CD4-positive, alpha-beta T cell treated with Interleukin-6 at 100 ng/mL for 8 hours (primary cell): Measurements from ENCODE around the gene DLX4.

Source experiments
- DNase-seq: peaks from one replicate; pipeline ENCODE4 v3.0.0-alpha.2; 2020; ENCODE audit warnings: mixed read lengths, low spot score

The DLX4 gene

DNA sequence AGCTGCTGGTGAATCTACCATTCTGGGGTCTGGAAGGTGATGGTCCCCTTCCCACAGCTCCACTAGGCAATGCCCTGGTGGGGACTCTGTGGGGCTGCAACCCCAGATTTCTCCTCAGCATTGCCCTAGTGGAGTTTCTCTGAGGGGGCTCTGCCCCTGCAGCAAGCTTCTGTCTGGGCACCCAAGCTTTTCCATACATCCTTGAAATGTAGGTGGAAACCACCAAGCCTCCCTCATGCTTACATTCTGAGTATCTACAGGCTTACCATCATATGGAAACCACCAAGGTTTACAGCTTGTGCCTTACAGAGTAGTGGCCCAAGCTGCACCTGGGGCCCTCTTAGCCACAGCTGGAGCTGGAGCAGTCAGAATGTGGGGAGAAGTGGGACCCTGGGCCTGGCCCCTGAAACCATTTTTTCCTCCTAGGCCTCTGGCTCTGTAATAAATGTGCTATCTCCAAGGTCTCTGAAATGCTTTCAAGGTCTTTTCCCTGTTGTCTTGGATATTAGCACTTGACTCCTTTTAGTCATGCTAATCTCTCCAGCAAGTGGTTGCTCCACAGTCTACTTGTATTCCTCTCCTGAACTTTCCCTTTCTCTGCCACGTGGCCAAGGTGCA, 45.6 kb downstream of the DLX4 start:
- DNase-seq = no peak

DNA sequence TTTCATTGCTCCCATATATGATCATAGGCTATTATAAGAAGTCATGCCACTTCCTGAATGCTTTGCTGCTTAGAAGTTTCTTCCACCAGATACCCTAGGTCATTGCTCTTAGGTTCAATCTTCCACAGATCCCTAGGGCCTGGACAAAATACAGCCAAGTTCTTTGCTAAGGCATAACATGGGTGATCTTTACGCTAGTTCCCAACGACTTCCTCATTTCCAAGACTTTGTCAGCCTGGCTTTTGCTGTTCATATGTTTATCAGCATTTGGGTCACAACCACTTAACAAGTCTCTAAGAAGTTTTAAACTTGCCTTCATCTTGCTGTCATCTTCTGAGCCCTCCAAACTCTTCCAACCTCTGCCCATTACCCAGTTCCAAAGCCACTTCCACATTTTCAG, 46.2 kb downstream of the DLX4 start:
- DNase-seq = no peak

DNA sequence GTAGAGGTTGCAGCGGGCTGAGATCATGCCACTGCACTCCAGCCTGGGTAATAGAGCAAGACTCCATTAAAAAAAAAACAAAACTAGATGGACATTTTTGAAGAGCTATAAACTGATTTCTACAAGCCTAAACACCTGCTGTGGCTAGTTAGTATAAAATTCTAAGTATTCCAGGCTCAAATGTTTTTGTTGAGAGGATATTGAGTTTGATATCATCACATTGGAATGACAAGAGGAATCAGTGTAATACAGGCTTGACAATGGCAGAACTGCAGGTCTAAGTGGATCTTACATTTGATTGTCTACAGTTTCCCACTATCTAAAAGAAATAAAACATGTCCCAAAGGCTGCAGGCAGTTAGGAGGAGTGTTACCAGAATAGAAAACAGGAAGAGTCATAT, 49.9 kb downstream of the DLX4 start:
- DNase-seq = no peak

DNA sequence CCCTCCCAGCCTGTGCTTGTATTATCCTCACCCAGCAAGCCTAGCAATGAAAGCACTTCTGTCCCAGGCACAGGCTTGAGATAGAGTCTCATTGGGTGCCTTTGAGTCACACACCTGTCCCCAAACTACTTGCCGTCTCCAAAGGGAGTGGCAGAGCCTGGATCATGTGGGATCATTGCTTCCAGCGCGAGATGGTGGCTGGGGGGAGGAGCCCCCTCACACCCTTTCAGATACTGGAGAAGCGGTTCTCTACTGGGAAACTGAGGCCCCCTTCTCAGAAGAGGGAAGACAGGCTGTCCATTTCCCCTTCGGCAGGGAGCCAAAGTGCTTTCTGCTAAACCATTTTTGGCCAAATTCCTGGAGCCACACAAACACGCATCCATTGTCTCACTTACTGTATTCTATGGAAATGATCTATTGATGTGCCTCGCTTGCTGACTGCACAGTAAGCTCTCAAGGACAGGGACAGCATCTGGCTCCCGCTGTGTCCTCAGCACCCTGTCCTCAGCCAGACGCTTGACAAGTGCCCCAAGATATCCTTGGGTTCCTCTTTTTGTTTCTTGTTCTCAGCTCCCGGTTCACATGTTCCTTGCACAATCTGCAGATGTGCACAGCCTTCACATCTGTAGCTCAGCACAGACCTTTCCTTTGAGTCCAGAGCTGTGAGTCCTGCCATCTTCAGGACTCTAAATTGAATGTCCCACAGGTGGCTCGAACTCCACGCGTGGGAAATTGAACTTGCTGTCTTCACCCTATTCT, 52.0 kb downstream of the DLX4 start:
- DNase-seq = no peak

DNA sequence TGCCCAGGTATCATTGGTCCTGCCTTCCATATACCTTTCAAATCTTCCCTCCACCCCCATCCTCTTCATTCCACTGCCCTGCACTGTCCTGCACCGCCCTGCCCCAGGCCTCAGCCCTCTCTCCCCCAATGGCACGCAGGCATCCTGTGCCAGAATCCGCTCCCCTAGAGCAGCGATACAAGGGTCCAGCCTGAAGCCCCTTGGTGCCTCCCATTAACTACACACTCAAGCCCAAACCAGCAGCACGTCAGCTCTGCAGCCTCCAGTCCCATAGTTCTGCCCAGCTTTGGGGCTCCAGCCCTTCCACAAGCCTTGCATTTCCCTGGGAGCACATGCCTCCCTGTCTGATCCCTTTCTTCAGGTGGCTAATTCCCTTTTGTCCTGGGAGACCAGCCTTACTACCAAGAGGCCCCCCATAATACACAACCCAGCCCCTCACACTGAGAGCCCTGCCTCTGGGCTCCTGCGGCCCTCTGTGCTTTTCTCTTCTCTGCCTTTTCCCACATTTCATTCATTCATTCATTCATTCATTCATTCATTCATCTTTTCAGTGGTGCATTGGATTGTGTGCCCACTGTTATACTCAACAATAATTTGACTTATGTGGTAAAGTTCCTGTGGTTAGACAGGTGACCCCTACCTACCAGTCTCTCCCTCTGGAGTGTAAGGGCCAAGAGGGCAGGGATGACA, 52.8 kb downstream of the DLX4 start:
- no peak for DNase-seq

DNA sequence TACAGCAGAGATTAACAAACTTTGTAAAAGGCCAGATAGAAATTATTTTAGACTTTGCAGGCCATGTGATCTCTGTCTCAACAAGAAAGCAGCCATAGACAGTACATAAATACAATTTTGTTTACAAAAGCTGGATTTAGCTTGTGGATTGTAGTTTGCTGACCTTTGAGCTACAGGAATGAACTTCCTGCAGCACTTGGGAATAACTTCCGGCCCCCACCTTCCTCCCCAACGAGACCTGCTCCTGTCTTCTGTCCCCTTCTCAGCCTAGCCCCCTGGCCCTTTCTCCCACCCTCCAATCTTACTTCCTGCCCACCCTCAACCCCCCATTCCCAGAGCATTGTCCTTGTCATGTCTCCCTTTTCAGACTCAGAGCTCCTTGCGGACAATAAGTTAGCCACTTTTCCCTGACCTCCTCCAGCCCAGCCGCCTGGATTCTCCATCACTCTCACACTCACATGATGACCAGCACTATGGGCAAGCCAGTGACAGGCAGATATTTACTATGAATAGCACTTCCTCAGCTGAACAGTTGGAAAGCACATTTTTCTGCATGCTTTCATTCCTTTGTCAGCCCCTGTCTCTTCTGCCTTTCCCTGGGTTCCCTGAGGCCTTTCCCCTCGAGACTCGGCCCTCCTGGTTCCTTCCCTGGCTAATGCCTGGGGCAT, 53.6 kb downstream of the DLX4 start:
- no peak for DNase-seq

DNA sequence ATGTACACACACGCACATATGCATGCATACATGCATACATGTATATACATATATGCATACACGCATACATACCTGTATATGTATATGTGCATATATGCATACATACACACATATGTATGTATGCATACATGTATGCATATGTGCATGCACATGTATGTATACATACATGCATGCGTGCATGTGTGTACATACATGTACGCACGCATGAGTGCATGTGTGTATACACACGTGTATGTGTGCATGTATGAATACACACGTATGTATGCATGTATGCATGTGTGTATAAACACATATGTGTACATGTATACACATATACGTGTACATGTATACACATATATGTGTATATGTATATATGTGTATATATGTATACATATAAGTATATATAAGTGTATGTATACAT, 54.5 kb downstream of the DLX4 start:
- no peak for DNase-seq
